HG02981 (cell line): ENCODE data around the gene UMODL1.

Experiments
- ATAC-seq: cut with Tn5 transposase; IDR thresholded peaks from one replicate; pipeline ENCODE4 v1.9.1; 2021; ENCODE audit warnings: mild to moderate bottlenecking, moderate library complexity; ENCODE audit not compliant: unreplicated experiment

Gene UMODL1

DNA sequence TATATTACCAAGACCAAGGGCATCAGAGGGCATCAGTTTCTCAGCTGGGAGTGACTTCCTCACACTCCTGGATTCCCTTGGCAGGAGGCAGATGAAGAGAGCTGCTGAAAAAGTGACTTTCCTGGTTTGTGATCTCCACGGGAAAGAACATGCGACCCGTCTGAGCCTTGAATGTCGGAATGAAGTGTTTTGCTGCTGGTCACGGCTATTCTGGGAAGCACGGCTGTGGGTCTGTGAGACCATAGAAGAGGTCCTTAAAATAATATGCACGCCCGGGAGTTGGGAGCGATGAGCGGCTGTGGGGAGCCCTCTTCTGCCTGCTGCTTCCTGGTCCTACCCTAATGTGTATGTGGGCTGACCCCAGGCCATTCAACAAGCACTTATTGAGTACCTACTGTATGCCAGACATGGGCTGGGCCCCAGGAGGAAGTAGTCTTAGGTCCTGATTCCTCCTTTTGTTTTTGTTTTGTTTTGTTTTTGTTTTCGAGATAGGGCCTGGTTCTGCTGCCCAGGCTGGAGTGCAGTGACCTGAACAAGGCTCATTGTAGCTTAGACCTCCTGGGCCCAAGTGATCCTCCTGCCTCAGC lies 13.2 kb upstream of the UMODL1 start:
- no peak for ATAC-seq

DNA sequence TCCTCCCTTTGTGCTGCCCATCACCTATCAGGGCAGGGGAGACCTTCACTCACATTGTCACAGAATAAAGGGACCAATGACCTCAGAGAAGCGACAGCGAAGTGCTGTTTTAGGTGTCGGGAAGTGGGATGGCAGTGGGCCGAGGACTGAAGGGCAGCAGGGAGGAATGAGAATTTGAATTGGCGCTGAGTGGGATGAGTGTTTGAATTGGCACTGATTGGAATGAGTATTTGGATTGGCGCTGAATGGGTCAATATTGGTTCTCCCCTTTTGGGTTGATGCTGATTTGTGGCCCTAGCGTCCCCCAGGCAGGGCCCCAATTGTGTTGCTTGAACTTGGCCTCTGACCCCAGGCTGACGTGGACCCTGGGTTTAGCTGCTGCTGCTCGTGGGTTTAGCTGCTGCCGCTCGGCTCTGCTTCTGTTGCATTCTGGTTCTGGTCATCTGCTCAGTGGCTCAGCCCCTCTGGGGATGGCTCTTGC lies 12.4 kb upstream of the UMODL1 start:
- no peak for ATAC-seq

DNA sequence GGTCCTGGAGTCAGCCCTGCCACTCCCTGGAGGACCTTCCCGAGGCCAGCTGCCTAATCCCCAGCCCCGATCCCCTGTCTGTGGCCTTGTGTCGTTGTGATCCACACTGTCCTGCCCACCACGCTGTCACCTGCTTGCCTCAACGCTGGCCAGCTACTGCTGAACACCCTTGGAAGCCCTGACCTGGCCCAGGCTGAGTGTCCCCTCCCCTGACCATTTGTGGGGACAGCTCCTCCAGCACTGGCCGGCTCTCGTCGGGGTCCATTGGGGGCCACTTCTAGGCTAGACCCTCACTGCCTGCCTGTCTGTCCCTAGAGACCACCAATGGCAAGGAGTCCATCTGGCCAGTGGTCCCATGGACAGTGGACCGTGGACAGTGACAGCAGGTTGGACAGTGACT lies 12.0 kb upstream of the UMODL1 start:
- ATAC-seq, result no peak

DNA sequence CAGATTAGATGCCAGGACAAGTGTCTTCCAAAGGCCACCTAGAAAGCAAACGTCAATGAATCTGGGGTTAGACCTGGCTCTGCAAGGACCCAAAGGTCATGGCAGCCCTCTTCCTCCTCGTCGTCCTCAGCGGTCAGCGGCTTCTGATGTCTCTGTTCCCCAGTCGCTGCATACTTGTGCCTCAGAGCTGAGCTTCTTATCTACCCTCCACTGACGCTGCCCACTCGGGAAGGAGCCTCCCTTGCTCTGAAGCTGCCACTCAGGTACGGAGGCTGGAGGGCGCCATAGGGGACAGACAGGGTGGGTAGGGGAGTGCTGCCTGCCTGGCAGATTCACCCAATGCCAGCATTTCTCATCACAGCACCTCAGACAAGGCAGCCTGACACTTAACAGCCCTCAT lies 11.4 kb upstream of the UMODL1 start:
- no peak for ATAC-seq

DNA sequence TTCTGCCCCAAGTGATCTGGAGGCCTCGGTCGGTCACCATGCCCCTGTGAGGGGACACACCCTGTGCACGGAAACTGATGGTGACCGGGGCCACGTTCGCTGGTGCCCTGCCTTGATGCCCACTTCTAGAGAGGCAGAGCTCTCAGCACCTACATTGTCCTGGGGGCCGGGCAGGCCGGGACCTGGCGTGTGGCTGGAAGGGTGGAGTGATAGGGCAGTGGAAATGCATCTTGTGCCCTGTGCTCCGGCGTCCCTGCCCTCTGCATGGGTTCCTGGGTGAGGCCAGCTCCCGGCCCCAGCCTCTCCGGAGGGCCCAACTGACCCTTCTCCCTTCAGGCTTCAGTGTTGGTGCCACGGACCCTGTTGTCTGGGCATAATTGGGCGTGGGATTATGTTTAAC lies 11.0 kb upstream of the UMODL1 start:
- ATAC-seq, result no peak

DNA sequence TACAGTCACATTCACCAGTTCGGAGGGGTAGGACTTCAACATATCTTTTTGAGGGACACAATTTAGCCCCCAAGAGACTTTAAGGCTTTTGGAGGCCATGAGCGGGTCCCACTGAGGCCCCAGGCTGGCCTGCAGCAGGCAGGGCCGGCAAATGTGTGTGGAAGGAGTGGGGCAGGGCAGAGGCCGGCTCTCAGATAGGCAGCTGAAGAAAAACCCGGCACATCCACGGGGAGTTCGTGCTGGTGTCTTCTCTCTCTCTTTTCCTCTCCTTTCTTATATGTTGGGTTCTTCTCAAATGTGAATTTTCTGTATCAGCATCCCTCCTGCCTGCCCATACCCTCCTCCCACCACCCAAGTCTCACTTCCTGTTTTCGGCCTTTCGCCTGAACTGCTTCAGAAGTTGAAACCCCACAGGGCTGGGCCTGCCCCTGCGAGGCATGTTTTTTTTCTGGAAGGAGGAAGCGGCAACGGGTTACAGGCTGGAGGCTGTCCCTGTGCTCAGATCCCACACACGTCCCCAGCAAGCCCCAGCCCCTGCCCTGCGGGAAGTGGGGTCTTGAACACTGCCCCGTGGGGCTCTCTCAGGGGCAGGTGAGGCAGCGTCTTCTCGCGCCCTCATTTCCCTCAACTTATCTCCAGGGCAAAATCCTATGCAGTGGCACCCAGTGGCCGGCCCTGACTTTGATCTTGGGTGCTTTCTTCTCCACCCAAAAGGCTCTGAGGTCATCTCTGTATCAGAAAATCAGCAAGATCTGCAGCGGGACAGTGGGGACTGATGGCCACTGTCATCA lies 9.7 kb upstream of the UMODL1 start:
- ATAC-seq, result peak; percentile 43

DNA sequence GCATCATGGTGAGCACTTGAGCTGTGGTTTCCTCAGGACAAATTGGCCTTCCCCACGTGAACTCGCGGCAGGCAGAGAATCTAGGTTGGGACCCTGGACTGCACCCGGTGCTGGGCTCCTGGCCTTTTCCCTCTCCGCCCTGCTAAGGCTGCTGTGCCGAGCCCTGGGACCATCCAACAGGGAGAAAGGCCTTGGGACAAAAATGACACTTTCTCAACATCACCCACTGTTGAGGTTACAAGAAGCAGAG lies 9.2 kb upstream of the UMODL1 start:
- ATAC-seq, result no peak

DNA sequence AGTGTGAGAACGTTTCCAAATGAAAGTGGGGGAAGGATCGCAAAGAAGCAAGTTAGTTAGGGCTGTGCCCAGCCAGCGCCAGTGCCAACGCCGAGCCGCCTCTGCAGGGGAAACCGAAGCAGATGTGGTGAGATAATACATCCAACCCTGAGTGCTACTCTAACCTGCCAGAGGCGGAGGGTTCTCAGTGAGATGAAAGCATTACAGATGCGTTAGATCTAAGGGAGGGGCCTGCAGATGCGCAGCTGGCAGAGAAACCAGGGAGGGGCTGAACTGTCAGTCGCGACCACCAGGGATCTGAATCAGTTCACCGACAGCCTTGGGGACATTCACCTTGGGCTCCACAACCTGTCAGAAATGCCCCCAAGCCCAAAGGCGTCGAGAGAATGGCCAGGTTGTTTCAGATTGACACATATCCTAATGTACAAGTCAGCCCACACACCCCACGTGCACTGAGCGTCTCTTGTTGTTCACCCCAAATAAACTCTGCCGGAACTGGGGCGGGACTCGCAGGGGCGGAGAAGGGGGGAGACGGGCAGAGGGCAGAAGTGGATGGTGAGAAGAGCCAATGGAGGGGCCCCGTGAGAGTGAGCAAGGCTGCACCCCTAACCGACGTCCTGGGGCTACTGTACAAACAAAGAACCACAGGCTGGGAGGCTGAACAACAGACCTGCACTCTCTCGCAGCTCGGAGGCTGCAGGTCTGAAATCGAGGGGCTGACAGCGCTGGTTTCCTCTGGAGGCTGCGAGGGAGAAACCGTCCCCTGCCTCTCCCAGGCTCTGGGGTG lies 8.7 kb upstream of the UMODL1 start:
- ATAC-seq, result peak; percentile 41

DNA sequence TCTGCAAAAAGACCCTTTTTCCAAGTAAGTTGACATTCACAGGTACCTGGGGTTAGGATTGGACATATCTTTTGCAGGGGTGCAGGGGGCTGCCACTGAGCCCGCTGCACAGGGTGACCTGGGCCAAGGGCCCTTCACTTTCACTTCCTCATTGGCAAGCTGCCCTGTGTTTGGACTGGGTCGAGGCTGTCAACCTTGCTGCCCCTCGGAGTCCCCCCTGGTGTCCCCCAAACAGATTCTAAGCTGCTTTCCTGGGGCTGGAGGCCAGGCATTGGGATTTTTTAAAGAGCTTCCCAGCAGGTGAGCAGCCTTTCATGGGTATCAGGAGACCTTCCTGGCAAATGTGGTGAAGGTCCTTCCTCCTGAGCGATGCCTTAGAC lies 7.9 kb upstream of the UMODL1 start:
- ATAC-seq, result no peak

DNA sequence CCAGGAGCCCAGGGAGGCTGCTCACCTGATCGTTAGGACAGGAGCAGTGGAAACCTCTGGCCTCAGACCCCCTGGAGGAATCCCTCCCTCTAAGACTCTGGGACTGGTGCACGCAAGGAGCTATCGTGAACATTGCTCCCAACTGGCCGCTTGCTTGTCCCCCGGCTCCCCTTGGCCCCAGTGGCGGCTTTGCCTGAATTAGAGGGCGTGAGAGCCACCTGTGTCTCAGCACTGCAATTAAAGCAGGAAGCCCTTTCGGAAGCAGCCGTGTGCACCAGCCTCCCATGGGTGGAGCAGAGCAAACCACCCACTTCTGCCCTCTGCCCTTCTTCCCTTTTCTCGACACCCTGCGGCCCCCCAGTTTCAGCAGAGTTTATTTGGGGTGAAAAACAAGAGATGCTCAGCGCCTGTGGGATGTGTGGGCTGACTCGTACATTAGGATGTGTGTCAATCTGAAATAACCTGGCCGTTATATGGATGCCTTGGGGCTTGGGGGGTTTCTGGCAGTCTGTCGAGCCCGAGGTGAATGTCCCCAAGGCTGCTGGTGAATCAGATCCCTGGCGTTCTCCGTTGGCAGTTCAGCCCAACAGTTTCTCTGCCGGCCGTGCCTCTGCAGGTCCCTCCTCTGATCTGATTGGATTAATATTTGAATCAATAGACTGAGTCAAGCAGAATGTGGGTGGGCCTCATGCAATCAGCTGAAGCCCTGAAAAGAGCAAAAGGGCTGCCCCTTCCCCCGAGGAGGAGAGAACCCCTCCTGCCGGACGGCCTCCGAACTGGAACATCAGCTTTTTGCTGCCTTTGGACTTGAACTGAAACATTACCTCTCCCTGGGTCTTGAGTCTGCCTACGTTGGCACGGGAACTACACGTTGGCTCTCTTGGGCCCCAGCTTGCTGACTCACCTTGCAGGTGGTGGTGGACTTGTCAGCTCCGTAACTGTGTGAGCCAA lies 7.3 kb upstream of the UMODL1 start:
- no peak for ATAC-seq

DNA sequence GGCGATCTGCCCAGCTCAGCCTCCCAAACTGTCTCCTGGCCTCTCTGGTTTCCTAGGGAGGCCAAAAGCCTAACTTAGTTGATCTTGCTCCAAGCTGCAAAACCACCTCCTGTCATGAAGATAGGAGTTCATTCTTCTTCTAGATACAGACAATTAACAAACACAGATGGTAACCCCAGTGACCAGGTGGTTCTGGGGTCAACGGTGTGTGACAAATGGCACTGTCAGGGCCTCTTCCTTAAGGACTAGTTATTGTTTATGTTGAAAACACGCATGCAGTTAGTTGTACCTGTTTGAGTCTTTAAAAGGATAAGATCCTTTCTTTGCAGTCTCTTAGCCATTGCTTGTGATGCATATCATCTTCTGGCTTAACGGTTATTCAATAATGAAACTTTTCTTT lies 4.6 kb upstream of the UMODL1 start:
- ATAC-seq, result no peak

DNA sequence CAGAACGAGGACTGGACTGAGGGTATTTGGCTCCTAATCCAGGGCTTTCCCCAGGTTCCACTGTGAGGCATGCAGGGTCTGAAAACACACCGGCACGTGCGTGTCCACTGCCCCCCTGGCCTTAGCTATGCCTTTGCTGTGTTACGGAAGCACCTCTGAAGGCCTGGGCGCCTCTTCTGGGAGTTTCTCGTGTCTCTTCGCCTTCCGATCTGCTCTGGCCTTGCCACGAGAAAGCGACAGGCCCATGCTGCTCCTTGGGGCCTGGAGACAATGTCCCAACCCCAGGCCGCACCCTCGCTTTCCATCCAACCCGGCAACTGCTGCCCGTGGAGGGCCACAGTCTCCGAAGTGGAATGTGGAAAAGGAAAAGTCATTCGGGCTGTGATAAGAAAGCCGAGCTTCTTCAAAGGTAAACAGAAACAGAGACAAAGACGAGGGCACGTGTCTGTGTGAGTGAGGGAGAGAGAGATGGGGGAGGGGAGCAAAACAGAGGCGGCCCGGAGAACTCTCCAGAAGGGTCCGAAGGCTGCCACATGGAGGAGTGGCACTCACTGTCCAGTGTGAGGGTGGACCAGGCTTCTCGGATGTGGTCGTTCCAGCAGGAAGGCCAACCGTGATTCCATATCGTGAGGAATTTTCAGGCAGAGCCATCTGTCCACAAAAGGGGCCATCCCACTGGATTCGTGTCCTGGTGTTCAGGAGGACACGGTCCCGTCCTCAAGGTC lies 3.4 kb upstream of the UMODL1 start:
- ATAC-seq, result no peak

DNA sequence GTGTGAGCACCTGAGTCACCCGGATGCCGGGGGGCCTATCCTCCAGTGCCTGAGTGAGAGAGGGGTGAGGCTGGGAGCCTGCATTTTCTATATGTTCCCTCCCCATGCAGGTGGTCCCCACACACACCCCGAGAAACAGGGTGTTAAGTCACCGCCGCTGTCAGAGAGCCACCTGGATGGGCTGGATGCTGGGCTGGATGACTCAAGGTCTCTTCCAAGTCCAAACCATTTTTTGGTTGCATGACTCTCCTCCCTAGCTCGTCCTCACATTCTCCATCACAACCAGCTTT lies 2.9 kb upstream of the UMODL1 start:
- ATAC-seq, result no peak

DNA sequence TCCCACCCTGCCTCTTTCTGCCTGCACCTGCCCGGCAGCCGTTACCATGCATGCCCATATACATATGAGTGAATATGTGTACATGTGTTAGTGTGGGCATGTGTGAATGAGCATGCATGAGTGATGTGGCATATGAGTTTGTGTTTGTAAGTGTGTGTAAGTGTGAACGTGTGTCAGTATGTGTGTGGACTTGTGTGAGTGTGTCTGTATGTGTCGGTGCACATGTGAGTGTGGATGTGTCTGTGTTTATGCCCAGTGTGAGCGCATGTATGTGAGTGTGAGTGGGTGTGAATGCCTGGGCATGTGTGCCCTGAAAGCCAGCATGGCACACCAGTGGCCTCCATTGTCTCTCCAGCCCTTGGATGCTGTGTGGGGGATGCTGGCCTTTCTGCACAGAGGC lies 2.5 kb upstream of the UMODL1 start:
- ATAC-seq, result no peak

DNA sequence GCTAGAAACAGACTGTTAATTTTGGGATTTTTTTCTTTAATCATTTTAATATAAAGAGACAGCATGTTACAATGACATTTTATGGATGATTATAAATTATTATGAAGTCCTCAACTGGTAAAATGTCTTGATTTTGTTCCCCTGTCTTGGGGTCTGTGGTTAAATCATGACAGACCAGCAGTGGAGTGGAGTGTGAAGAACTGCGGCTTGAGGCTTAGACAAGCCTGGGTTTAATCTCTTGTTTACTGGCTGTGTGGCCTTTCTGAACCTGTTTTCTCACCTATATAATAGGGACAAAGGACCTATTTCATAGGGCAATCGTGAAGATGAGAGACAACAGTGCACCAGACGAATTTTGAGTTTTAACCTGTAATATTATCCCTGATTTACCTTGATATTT lies 1.8 kb upstream of the UMODL1 start:
- no peak for ATAC-seq

DNA sequence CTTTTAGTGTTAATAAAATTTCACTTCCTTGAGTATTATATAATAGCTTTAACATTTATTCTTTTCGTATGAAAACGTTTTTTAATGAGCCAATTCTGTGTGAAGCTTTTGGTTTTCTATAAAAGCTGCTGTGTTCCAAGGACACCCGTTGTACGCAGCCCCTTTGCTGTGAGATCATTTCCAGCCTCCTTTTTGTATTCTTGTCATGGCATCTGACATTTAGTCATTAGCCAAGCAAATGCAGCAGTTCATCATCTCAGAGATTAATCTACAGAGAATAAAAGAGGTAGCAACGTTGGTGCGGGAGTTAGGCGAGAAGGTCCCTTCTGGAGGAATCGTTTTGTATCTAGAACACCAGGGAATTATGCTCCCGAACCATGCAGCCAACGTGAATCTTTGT lies 1.3 kb upstream of the UMODL1 start:
- no peak for ATAC-seq

DNA sequence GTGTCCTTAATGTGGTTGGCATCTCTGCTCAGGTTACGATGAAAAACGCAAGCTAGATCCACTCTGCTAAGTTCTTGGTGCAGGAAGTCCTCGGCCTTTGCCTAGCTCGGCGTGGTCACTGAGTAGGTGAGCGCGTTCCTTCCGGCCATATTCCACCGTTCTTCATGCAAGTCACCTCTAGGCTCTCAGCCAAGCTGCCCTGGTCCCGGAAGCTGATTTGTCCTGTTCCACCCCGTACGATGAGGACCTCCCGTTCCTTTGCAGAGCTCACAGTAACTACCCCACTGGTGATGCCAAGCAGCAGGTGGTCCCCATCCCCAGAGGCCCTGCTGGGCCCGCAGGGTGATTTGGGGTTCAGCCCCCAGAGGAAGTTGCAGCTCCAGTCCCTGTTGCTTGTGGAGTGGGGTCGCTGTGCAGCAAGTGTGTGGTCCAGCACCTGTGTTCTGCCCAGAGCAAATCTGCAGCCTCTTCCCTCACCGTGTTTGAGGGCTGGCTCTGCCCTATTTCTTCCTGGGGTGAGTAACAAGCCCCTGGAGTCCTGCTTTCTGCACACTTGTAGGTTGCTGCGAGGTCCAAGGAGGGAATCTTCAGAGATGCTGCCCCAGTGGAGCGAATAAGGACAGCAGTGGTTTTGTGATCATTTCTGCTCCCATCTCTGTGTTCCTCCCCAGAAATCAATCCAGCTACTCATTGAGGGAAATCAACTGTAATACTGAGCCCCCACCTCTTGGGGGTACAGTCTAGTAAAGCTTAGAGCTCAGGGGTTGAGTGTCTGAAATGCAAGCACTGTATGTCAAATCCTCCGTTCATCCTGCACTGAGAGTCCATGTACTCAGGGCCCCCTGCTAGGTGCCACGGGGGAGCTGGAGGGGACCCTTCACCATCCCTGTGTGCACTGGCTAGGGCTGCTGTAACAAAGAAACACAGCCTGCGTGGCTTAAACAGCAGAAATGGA lies 2.3 kb downstream of the UMODL1 start:
- ATAC-seq, result no peak

DNA sequence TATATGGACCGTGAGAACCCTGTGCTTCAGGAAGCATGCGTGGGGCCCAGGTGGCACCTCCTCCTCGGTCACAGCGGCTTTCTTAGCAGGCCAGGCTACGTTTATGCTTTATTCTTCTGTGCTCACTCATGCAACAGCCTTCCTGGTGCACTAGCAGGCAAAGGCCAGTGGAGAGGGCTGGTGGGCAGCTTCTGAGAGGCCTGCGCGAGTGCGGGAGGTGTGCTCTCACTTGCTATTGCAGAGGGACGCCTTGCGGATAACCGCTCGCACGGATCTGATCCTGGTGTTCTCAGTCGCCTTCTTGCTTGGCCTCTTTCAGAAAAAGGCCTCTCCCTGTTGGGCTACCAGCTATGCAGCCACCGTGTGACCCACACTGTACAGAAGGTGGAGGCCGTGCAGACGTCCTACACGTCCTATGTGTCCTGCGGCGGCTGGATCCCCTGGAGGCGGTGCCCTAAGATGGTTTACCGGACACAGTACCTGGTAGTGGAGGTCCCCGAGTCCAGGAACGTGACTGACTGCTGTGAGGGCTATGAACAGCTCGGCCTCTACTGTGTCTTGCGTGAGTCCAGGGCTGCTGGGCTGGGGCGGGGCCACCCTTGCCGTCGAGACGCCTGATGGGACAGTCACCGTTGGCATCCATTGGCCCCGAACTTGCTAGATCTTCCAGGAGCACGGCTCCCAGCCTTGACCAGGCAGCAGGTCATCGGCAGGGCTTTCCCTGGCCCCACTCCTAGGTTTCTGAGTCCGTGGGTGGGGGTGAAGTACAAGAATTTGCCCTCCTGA lies 4.8 kb downstream of the UMODL1 start:
- no peak for ATAC-seq
